GM21717 (cell line): ENCODE measurements around the gene LRRC1.

Source experiments
- ATAC-seq: cut with Tn5 transposase; IDR thresholded peaks from one replicate; pipeline ENCODE4 v1.9.1; 2021; ENCODE audit warnings: mild to moderate bottlenecking, moderate library complexity; ENCODE audit not compliant: unreplicated experiment

LRRC1 gene

DNA sequence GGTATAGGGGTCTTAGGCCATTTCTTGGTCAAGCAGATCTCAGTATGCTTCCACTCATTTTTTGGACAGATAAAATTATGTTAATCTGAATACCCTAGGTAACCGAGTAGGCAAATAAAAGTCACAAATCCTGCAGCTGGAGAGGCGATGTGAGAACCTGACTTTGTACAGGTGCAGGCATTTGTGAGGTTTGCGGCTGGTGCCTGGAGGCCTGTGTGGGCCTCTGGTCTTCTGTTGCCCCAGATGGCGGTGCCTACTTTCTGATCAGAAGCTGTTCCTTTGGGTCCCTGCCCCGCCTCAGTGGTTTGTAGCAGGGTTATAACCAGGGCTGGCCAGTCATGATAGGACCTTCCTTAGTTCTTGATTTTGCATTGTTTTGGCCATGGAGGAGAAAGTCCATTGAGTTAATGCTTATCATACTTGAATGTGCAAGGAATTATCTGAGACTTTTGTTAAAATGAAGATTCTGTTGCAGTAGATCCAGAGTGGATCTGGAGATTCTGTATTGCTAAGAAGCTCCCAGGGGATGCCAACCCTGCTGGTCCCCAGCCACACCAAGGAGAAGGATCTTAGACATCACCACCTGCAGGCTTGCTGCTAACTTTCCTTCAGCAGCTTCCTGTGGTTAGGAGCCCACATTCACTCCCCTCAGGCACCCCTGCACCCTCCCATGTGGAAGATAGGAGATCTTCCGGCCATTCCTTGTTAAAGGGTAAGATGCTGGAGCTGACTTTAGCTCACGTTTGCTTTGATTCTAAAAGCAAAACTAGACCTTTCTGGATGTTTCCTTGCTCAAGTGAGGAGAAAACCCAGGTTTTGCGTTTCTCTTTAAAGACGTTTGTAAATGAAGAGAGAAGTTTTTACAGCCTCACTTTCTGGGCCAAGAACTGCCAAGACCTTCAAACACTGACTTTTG lies 50.7 kb downstream of the LRRC1 start:
- no peak for ATAC-seq

- no peak for ATAC-seq
Observed at GRCh38 chr6:53846250-53846649, 51.4 kb downstream of the LRRC1 start.

DNA sequence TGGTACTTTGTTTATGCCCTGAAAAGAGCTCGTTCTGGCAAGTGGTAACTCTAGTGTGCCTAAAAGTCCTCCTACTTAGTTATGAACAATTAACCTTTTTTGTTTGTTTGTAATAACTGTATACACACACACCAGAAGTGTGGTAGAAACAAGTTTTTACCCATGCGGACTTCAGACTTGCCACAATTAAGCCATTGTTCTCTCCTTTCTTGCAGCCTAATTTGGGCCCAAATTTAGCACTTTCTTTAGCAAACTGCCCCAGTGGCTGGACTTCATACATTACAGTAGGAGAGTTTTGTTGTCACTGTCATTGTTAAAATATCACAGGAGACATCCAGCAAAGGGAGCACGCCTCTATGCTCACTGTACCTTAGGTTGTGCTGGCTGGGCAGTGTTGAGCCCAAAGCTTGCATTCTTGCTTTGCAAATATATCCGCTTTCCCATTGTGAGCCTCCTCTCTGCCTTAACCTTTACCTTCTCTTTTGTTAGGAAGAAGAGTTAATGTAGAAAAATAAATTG lies 53.0 kb downstream of the LRRC1 start:
- no peak for ATAC-seq

- no peak for ATAC-seq
Observed at GRCh38 chr6:53850527-53850926, 55.7 kb downstream of the LRRC1 start.

GRCh38 chr6:53851561-53851960 lies 56.8 kb downstream of the LRRC1 start:
- no peak for ATAC-seq

DNA sequence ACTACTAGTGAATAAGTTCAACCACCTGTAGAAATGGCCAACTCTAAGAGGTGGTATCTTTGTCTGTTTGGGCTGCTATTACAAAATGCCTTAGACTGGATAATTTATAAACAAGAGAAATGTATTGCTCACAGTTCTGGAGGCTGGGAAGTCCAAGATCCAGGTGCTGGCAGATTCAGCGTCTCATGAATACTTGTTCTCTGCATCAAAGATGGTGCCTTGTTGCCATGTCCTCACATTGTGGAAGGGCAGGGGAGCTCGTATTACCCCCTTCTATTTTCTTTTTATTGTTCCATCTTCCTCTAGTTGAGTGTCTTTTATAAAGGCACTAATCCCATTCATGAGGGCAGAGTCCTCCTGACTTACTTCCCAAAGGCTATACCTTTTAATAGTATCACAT lies 58.0 kb downstream of the LRRC1 start:
- no peak for ATAC-seq

DNA sequence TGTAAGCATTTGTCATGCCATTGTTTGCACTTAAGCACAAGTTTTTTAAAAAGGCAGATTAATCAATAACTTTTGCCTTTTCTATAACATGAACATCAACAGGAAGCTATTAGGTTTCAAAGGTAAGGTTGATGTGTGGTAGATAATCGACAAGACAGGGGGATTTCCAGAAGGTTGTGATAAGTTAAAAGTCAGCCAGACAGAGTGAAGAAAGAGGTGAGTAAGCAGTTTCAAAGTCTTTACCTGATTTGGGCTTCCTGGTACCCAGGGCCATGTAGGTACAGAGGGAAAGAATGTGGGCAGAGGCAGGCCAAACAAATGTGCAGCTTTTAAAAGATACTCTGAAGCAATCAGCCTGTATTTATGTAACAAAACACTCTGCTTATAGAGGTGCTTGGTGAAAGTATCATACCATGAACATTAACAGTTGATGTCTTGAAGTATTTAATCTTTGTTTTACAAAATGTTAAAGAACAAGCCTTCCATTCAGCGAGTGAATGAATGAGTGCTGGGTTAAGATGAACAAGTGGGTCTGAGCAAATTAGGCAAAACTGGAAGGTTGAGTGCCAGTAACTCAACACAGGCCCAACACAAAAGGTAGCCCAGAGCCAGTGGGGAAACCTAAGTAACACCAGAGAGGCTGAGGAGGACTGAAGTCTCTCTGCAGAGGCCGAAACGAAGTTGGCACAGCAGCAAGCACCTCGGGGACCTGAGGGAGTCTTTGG lies 60.2 kb downstream of the LRRC1 start:
- peak; percentile 82 for ATAC-seq

DNA sequence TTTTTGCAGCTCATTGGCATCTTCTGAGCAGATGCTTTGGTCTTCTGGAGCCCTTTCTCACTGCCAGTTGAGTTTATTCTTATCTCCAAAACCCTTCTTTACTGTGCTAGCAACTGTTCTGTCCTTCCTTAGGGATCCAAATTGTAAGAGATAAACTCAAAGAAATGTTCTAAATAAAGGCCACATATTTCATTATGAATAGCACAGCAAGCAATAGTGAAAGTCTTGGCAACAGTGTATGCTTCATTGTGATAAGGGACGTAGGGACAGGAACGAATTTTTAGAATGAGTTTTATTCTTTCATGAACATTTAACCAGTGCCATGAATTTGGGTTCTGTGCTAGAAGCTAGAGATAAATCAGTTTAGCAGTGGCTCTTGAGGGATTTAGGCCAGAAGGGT lies 61.1 kb downstream of the LRRC1 start:
- no peak for ATAC-seq

DNA sequence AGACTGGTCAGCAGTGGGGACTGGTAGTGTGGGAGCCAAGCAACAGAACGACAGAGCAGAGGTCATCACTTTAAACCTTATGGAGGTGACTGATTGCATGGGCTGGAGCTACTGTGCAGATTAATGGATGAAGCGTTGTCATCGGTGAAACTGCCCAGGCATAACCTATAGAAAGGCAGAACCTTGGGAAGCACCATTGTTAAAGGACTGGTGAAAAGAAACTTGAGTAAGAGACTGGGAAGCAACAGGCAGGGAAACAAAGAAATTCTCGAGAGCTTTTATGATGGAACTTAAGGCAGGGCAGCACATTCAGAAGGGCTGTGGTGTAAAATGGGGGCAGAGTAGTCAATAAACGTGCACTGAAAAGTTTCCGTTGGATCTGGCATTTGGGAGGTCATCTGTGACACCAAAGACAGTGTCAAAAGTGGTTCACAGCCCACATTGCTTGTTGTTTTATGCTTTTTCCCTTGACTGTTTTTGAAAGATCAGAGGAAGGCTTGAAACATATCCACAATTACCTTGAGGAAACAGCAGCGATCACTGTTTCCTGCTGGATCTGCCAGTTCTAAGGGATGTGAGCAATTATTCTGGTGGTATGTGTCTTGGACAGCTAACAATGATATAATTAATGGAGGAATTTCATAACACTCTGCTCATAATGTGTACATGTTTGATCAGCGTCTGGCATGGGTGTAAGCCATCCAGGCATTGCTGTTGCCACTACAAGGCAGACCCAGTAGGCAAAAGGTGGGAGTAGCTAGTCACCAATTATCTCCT lies 62.7 kb downstream of the LRRC1 start:
- ATAC-seq, result no peak

GRCh38 chr6:53858196-53858595 lies 63.4 kb downstream of the LRRC1 start:
- no peak for ATAC-seq

GRCh38 chr6:53858913-53859312 lies 64.1 kb downstream of the LRRC1 start:
- no peak for ATAC-seq

GRCh38 chr6:53860511-53860910 lies 65.7 kb downstream of the LRRC1 start:
- ATAC-seq, result no peak

GRCh38 chr6:53861518-53861917 lies 66.7 kb downstream of the LRRC1 start:
- no peak for ATAC-seq

- ATAC-seq, result no peak
Observed at GRCh38 chr6:53862662-53863462, 68.1 kb downstream of the LRRC1 start.

GRCh38 chr6:53864781-53865180 lies 70.0 kb downstream of the LRRC1 start:
- no peak for ATAC-seq

- no peak for ATAC-seq
Observed at GRCh38 chr6:53866226-53866625, 71.4 kb downstream of the LRRC1 start.

- ATAC-seq, result no peak
Observed at GRCh38 chr6:53868626-53869025, 73.8 kb downstream of the LRRC1 start.

- no peak for ATAC-seq
Observed at GRCh38 chr6:53869964-53870363, 75.2 kb downstream of the LRRC1 start.

GRCh38 chr6:53873922-53874321 lies 79.1 kb downstream of the LRRC1 start:
- no peak for ATAC-seq

- no peak for ATAC-seq
Observed at GRCh38 chr6:53874964-53875363, 80.2 kb downstream of the LRRC1 start.
